OCI-LY7 (cell line): ENCODE data around the gene CRELD1.

Source experiments
- EZH2phosphoT487 ChIP-seq: fragments of 200-600 bp; sonication (generic); IDR thresholded peaks from 2 replicates; pipeline ENCODE4 v1.6.1; 2018; ENCODE audit warnings: low read depth, borderline replicate concordance, mild to moderate bottlenecking, mixed run types, antibody characterized with exemption, low read length, moderate library complexity, mixed read lengths
- TF ChIP-seq, protein P1 (sequence below): fragments of 200-600 bp; sonication (generic); conservative IDR thresholded peaks from 2 replicates; pipeline ENCODE4 v1.5.1; 2014; ENCODE audit warnings: mild to moderate bottlenecking, antibody characterized with exemption, low read length, moderate library complexity, mixed read lengths

DNA sequence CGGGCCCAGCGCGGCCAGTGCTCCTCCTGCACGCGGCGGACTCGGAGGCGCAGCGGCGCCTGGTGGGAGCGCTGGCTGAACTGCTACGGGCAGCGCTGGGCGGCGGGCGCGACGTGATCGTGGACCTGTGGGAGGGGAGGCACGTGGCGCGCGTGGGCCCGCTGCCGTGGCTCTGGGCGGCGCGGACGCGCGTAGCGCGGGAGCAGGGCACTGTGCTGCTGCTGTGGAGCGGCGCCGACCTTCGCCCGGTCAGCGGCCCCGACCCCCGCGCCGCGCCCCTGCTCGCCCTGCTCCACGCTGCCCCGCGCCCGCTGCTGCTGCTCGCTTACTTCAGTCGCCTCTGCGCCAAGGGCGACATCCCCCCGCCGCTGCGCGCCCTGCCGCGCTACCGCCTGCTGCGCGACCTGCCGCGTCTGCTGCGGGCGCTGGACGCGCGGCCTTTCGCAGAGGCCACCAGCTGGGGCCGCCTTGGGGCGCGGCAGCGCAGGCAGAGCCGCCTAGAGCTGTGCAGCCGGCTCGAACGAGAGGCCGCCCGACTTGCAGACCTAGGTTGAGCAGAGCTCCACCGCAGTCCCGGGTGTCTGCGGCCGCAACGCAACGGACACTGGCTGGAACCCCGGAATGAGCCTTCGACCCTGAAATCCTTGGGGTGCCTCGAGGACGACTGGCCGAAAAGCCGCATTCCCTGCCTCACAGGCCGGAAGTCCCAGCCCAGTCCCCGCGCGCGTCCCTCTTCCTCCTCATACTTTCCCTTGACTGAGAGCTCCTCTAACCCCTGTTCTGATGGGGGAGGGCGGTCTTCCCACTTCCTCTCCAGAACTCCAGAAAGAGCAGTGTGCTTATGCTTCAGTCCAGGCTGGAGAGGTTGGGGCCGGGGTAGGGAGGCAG, 18.1 kb upstream of the CRELD1 start:
- TF ChIP-seq EZH2phosphoT487 = no peak
- TF ChIP-seq, protein P1, sequence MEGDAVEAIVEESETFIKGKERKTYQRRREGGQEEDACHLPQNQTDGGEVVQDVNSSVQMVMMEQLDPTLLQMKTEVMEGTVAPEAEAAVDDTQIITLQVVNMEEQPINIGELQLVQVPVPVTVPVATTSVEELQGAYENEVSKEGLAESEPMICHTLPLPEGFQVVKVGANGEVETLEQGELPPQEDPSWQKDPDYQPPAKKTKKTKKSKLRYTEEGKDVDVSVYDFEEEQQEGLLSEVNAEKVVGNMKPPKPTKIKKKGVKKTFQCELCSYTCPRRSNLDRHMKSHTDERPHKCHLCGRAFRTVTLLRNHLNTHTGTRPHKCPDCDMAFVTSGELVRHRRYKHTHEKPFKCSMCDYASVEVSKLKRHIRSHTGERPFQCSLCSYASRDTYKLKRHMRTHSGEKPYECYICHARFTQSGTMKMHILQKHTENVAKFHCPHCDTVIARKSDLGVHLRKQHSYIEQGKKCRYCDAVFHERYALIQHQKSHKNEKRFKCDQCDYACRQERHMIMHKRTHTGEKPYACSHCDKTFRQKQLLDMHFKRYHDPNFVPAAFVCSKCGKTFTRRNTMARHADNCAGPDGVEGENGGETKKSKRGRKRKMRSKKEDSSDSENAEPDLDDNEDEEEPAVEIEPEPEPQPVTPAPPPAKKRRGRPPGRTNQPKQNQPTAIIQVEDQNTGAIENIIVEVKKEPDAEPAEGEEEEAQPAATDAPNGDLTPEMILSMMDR = no peak
